ENCODE data around the gene DENND1C.

The DENND1C gene

DNA sequence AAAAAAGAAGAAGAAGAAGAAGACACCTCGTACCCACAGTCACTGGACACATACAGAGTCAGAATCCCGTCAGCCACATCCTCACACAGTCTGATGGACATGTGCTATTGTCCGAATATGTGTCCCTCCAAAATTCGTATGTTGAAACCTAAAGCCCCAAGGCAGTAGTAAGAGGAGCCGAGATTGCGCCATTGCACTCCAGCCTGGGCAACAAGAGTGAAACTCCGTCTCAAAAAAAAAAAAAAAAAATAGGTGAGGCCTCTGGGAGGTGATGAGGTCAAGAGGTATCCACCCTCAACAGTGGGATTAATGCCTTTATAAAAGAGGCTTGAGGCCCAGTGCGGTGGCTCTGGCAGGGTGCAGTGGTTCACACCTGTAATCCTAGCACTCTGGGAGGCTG is 2.6 kb upstream of the DENND1C start:
- no peak for DNase-seq (ENCODE audit: low read depth, low spot score)
- in situ Hi-C loops (cut with HindIII; ENCODE audit: low sequenced_read_pairs) = no loop called here
- no peak for TF ChIP-seq CTCF (IDR thresholded peaks at IDR 0.05; ENCODE audit: low read depth, low read length)
- no peak overlapping the region for H3K4me3 ChIP-seq (ENCODE audit: low read depth, low read length)

DNA sequence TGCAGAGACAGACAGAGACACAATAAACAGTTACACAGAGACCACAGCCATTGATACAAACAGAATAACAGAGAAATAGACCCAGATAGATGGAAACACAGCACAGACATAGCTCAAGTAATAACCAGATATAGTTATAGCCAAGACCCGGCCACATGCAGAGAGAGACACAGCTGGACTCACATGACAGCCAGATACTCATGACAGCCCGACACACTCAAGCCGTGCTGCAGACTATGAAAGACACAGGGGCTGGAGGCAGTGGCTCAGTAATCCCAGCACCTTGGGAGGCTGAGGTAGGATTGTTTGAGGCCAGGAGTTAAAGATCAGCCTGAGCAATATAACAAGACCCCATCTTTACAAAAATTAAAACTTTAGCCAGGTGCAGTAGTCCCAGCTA is 1.6 kb upstream of the DENND1C start:
- DNase-seq (ENCODE audit: low read depth, low spot score) = no peak
- no peak for TF ChIP-seq CTCF (IDR thresholded peaks at IDR 0.05; ENCODE audit: low read depth, low read length)
- no peak overlapping the region for H3K4me3 ChIP-seq (ENCODE audit: low read depth, low read length)
- in situ Hi-C loops (cut with HindIII; ENCODE audit: low sequenced_read_pairs) = no loop called here

GRCh38 chr19:6482343-6482686 is 728 bp upstream of the DENND1C start:
- no peak for TF ChIP-seq CTCF (IDR thresholded peaks at IDR 0.05; ENCODE audit: low read depth, low read length)
- DNase-seq (ENCODE audit: low read depth, low spot score) = no peak
- H3K4me3 ChIP-seq (ENCODE audit: low read depth, low read length) = no peak overlapping the region
- in situ Hi-C loops (cut with HindIII; ENCODE audit: low sequenced_read_pairs) = no loop called here

GRCh38 chr19:6480848-6481415 is 655 bp downstream of the DENND1C start:
- no peak for DNase-seq (ENCODE audit: low read depth, low spot score)
- in situ Hi-C loops (cut with HindIII; ENCODE audit: low sequenced_read_pairs) = no loop called here
- no peak for TF ChIP-seq CTCF (IDR thresholded peaks at IDR 0.05; ENCODE audit: low read depth, low read length)
- no peak overlapping the region for H3K4me3 ChIP-seq (ENCODE audit: low read depth, low read length)

- in situ Hi-C loops (cut with HindIII; ENCODE audit: low sequenced_read_pairs) = no loop called here
- DNase-seq (ENCODE audit: low read depth, low spot score) = no peak
- TF ChIP-seq CTCF (IDR thresholded peaks at IDR 0.05; ENCODE audit: low read depth, low read length) = no peak
- H3K4me3 ChIP-seq (ENCODE audit: low read depth, low read length) = no peak overlapping the region
Observed at GRCh38 chr19:6479836-6480398, 1.7 kb downstream of the DENND1C start.

DNA sequence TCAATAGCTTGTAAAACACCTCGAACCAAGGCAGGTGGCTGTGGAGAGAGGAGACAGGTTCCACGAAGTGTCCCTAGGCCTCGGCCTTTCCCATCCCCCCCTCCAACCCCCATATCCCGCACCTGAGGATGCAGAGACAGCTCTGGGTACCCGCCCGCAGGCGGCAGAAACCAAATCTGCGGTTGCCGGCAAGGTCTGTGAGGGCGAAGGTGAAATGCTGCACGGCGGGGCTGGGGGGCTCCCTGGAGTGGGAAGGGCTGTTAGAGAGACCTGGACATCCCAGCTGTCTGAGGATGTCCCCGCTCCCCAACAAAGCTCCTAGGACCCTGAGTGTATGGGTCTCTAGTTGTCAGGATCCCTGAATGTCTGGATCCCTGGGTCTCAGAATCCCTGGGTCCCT is 2.8 kb downstream of the DENND1C start:
- no peak for DNase-seq (ENCODE audit: low read depth, low spot score)
- in situ Hi-C loops (cut with HindIII; ENCODE audit: low sequenced_read_pairs) = no loop called here
- H3K4me3 ChIP-seq (ENCODE audit: low read depth, low read length) = no peak overlapping the region
- no peak for TF ChIP-seq CTCF (IDR thresholded peaks at IDR 0.05; ENCODE audit: low read depth, low read length)
